GM18861 (cell line): ENCODE results near the gene MED27.
"Not testable (repeated sequence)": the region's sequence is repeated elsewhere in the genome, so short reads cannot be mapped to it uniquely, and the experiment has no call there.

ENCODE experiments used
- ATAC-seq: cut with Tn5 transposase; IDR thresholded peaks from one replicate; pipeline ENCODE4 v1.9.1; 2021; ENCODE audit not compliant: unreplicated experiment

MED27 gene

GRCh38 chr9:132077881-132078698 lies 1.6 kb downstream of the MED27 start:
- ATAC-seq: no peak

- ATAC-seq: no peak
Measured at GRCh38 chr9:132075853-132076252, 3.8 kb downstream of the MED27 start.

- no peak for ATAC-seq
Measured at GRCh38 chr9:132074736-132075135, 4.9 kb downstream of the MED27 start.

- no peak for ATAC-seq
Measured at GRCh38 chr9:132071847-132072507, 7.7 kb downstream of the MED27 start.

GRCh38 chr9:132069046-132069898 lies 10.4 kb downstream of the MED27 start:
- ATAC-seq: no peak

- ATAC-seq: no peak
Measured at GRCh38 chr9:132068605-132069004, 11.1 kb downstream of the MED27 start.

GRCh38 chr9:132066511-132066910 lies 13.2 kb downstream of the MED27 start:
- no peak for ATAC-seq

GRCh38 chr9:132066057-132066456 lies 13.6 kb downstream of the MED27 start:
- no peak for ATAC-seq

GRCh38 chr9:132063281-132063680 lies 16.4 kb downstream of the MED27 start:
- no peak for ATAC-seq

GRCh38 chr9:132062806-132063205 lies 16.9 kb downstream of the MED27 start:
- no peak for ATAC-seq

- ATAC-seq: no peak
Measured at GRCh38 chr9:132061526-132061925, 18.1 kb downstream of the MED27 start.

GRCh38 chr9:132059361-132059760 lies 20.3 kb downstream of the MED27 start:
- no peak for ATAC-seq

- ATAC-seq: not testable (repeated sequence)
Measured at GRCh38 chr9:132058226-132058625, 21.4 kb downstream of the MED27 start.

GRCh38 chr9:132056717-132057560 lies 22.7 kb downstream of the MED27 start:
- no peak for ATAC-seq

GRCh38 chr9:132055756-132056155 lies 23.9 kb downstream of the MED27 start:
- ATAC-seq: no peak

GRCh38 chr9:132054024-132054423 lies 25.6 kb downstream of the MED27 start:
- ATAC-seq: no peak

GRCh38 chr9:132049900-132050299 lies 29.8 kb downstream of the MED27 start:
- ATAC-seq: no peak

- ATAC-seq: no peak
Measured at GRCh38 chr9:132049323-132049882, 30.3 kb downstream of the MED27 start.

GRCh38 chr9:132048201-132048600 lies 31.5 kb downstream of the MED27 start:
- ATAC-seq: no peak

GRCh38 chr9:132046456-132046855 lies 33.2 kb downstream of the MED27 start:
- no peak for ATAC-seq
